Activated naive CD4-positive, alpha-beta T cell treated with anti-CD3 and anti-CD28 coated beads, Interleukin-2, amount 50 U/mL, for 72 hours (primary cell): ENCODE data around the gene CDKL1. TPM values are rescaled to one million over a fixed set of nuclear protein-coding genes. Genes with fewer than 3 reads are reported as not detected.

ENCODE experiments used
- ATAC-seq, 2 donors: fragments of 150-1000 bp; cut with Tn5 transposase; 2 replicates each; pipeline ENCODE4 v1.10.0; 2021; ENCODE audit warnings: mild to moderate bottlenecking in 2 of 2, moderate library complexity in 2 of 2
- DNase-seq, 2 donors: peaks; one replicate each; pipeline ENCODE4 v3.0.0; 2021 to 2022; ENCODE audit warnings: low spot score in 2 of 2
- H3K27ac Mint-ChIP-seq, 2 donors: one replicate each; pipeline ENCODE4 v1.8.0; 2022; ENCODE audit warnings: mild to moderate bottlenecking in 2 of 2, mixed read lengths in 2 of 2
- H3K36me3 Mint-ChIP-seq, 2 donors: one replicate each; pipeline ENCODE4 v1.8.0; 2022; ENCODE audit warnings: mixed read lengths in 2 of 2
- H3K9me3 Mint-ChIP-seq, 2 donors: one replicate each; pipeline ENCODE4 v1.8.0; 2022; ENCODE audit warnings: mixed read lengths in 2 of 2
- total RNA-seq, 2 donors: library from RNA; stranded (reverse); gene quantifications; one replicate each; pipeline ENCODE4 v1.2.3, GENCODE V29; 2022

Gene CDKL1
- total RNA-seq, 2 donors from 2014 or later = 4.3 to 6.1 TPM

- no peak for ATAC-seq
- Mint-ChIP-seq H3K27ac (no peak overlapping the region), H3K9me3 (no peaks in the 10 kb centered on the region), H3K36me3 (no peaks in the 10 kb centered on the region)
- DNase-seq = no peak
These were observed 45.7 kb downstream of the CDKL1 start for GRCh38 chr14:50350975-50351374.

DNA sequence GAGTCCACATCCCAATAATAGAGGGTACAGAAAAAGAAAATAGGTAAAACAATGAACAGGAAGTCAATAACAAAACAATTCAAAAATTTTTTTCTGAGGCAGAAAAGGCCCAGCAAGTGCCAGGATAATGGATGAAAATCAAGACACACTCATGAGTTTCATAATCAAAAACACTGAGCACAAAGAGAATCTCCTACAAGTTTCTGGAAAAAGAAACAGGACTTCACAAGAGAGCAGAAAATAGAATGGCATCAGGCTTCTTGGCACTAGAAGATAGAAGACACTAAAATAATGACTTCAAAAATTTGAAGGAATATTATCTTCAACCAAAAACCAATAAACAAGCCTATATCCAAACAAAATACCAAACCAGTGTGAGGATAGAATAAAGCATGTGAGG, 47.7 kb downstream of the CDKL1 start:
- no peaks in the 10 kb centered on the region for H3K9me3 Mint-ChIP-seq
- no peak for ATAC-seq
- no peaks in the 10 kb centered on the region for H3K36me3 Mint-ChIP-seq
- no peak for DNase-seq
- H3K27ac Mint-ChIP-seq = no peak overlapping the region

DNA sequence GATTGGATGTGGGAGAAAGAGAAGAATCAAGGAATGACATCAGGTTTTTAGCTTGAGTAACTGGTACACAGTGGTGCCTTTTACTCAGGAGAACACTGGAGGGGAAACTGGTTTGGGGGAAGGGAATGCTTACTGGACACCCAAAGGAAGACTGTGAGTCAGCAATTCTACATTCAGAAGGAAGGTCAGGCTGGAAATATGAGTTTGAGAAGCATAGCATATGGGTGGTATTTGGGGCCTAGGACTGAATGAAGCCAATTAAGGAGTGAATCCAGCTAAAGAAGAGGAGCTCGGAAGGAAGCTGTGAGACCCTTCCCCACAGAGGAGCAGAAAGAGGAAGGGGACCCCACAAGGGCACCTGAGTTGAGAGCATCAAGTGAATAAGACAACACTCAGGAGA, 49.2 kb downstream of the CDKL1 start:
- no peaks in the 10 kb centered on the region for H3K9me3 Mint-ChIP-seq
- H3K27ac Mint-ChIP-seq = peak overlapping the region in 1 of 2 donors; percentile 60
- DNase-seq (no peak), ATAC-seq (no peak)
- no peaks in the 10 kb centered on the region for H3K36me3 Mint-ChIP-seq

GRCh38 chr14:50345846-50346422, 50.7 kb downstream of the CDKL1 start:
- ATAC-seq (no peak), DNase-seq (no peak)
- H3K27ac Mint-ChIP-seq = no peak overlapping the region
- no peaks in the 10 kb centered on the region for H3K9me3 Mint-ChIP-seq
- H3K36me3 Mint-ChIP-seq = no peaks in the 10 kb centered on the region

DNA sequence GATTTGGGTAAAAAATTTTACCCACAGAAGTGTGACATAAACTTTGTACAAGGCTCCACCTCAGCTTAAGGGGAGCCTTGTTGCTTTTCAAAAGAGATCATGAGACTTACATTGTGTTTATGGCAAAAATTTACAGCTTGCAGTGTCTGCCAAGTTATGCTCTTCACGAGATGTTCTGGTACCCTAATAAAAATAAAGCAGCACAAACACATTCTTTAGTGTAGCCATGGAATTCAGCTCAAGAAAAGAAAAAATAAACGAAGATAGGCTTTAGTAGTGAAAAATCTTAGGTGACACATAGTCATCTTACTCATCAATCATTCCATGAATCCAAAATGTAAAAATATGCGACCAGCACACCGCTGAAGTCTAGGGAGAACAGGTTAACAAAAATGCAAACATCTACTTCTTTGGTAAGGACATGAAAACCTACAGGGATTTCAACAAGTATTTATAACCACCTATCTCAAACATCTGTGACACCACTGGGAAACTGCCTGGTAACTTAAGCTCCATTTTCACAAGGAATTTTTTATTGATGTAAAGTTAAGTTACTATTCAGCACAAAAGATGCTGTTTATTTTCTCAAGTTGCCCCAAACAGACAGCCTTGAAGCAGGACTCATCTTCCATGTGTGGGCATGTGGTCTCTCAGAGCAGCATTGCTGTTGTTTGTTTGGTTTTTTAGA, 51.7 kb downstream of the CDKL1 start:
- H3K27ac Mint-ChIP-seq = peak overlapping the region in 1 of 2 donors; percentile 36
- ATAC-seq (no peak), DNase-seq (no peak)
- H3K36me3 Mint-ChIP-seq = no peaks in the 10 kb centered on the region
- no peaks in the 10 kb centered on the region for H3K9me3 Mint-ChIP-seq

DNA sequence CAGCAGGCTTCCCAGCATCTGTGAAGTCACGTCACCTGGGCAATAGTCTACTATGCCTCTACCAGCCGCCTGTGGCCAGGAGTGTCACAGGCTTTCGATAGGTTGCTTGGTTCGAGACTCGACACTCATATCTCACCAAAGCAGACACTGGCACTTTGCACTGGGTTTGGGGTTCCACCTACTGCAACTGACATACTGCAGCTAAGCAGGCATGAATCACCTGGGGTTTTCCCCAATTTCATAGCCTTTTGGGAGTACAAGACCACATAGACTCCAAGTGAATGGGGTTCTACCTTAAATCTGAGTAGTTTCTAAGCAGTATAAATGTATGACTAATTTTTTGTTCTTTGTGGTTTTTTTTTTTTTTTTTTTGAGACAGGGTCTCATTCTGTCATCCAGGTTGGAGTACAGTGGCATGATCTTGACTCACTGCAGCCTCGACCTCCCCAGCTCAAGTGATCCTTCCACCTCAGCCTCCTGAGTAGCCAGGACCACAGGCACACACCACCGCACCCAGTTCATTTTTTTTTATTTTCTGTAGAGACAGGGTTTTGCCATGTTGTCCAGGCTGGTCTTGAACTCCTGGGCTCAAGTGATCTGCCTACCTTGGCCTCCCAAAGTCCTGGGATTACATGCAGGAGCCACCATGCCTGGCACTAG, 52.4 kb downstream of the CDKL1 start:
- peak overlapping the region; percentile 36 to 89 for H3K27ac Mint-ChIP-seq
- H3K36me3 Mint-ChIP-seq = no peaks in the 10 kb centered on the region
- H3K9me3 Mint-ChIP-seq = no peaks in the 10 kb centered on the region
- DNase-seq (peak; percentile 73 to 88), ATAC-seq (peak; percentile 96 to 99)

GRCh38 chr14:50343434-50343833, 53.2 kb downstream of the CDKL1 start:
- Mint-ChIP-seq H3K36me3 (peaks cover 0 to 6% of the 10 kb centered on the region in 2 donors), H3K27ac (peak overlapping the region; percentile 36 to 89), H3K9me3 (no peaks in the 10 kb centered on the region)
- DNase-seq (no peak), ATAC-seq (no peak)

GRCh38 chr14:50342221-50343078, 54.2 kb downstream of the CDKL1 start:
- DNase-seq (peak in 1 of 2 donors; percentile 23), ATAC-seq (no peak)
- no peak overlapping the region for H3K27ac Mint-ChIP-seq
- H3K9me3 Mint-ChIP-seq = no peaks in the 10 kb centered on the region
- peaks cover 0 to 7% of the 10 kb centered on the region in 2 donors for H3K36me3 Mint-ChIP-seq

DNA sequence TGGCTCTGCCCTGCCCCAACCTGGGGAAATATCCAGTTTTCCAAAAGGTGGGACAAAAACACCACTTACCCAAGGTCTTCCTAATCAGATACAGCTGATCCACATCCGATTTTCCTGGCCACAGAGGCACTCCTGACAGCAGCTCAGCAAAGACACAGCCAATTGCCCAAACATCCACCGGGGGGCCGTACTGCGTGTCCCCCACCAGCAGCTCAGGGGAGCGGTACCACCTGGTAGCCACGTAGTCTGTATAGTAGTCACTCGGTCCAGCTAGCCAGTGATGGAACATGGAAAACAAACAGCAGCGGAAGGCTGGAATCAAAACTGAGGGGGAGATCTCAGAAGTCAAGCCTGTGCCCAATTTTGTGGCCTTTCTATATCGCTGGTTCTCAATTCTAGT, 55.7 kb downstream of the CDKL1 start:
- Mint-ChIP-seq H3K27ac (no peak overlapping the region), H3K9me3 (no peaks in the 10 kb centered on the region), H3K36me3 (peaks cover 0 to 7% of the 10 kb centered on the region in 2 donors)
- ATAC-seq (no peak), DNase-seq (peak in 1 of 2 donors; percentile 7)

GRCh38 chr14:50340045-50340444, 56.6 kb downstream of the CDKL1 start:
- H3K9me3 Mint-ChIP-seq = no peaks in the 10 kb centered on the region
- H3K27ac Mint-ChIP-seq = no peak overlapping the region
- DNase-seq (no peak), ATAC-seq (no peak)
- peaks cover 0 to 7% of the 10 kb centered on the region in 2 donors for H3K36me3 Mint-ChIP-seq

DNA sequence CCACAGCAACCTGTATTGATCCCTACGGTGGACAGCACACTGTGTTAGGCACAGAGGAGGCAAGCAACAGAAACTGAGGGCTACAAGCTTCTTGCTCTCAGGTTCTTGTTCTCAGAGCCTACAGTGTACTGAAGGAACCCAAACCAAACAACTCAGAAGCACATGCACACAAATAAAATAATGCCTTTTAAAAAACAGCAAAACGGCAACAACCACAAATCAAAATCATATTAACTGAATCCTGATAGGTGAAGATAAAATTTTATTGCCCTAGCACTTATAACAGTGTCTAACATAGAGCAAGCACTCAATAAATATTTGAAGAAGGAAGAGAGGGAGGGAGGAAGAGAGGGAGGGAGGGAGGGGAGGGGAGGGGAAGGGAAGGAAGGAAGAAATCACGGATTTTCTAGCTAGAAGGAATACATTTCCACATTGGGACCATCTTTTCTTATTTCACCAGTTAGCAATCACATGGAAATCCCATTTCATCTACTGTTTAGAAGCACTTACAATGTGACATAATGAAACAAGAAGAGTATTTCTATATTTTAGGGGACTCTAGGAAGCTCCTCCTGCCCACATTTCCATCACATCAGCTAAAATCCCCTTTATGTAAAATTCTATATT, 57.4 kb downstream of the CDKL1 start:
- Mint-ChIP-seq H3K27ac (no peak overlapping the region), H3K9me3 (no peaks in the 10 kb centered on the region), H3K36me3 (peaks cover 0 to 7% of the 10 kb centered on the region in 2 donors)
- DNase-seq = no peak
- ATAC-seq = no peak

DNA sequence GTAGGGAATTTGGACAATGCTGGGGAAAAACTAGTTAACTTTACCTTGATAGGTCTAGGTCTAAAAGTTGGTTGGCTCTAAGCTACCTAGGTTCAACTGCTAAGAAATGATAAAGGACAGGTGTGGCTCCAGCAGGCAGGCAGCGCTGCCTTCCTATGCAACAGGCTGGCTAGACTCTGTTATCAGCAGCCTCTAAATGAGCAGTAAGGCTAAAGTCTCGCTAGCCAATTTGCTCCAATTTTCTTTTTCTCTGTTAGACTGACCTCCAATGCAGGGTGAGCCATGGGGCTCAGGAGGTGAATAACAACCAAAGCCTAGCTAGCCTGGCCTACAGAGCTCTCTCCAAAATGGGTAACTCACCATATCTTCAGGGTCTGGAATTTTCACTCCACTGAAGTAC, 58.1 kb downstream of the CDKL1 start:
- ATAC-seq = no peak
- Mint-ChIP-seq H3K36me3 (peaks cover 0 to 7% of the 10 kb centered on the region in 2 donors), H3K9me3 (no peaks in the 10 kb centered on the region), H3K27ac (no peak overlapping the region)
- no peak for DNase-seq

GRCh38 chr14:50335989-50336824, 60.5 kb downstream of the CDKL1 start:
- H3K27ac Mint-ChIP-seq = peak overlapping the region in 1 of 2 donors; percentile 62
- H3K9me3 Mint-ChIP-seq = no peaks in the 10 kb centered on the region
- H3K36me3 Mint-ChIP-seq = peaks cover 0 to 7% of the 10 kb centered on the region in 2 donors
- DNase-seq = no peak
- ATAC-seq = peak in 1 of 2 donors; percentile 43

- Mint-ChIP-seq H3K9me3 (no peaks in the 10 kb centered on the region), H3K36me3 (peaks cover 0 to 7% of the 10 kb centered on the region in 2 donors), H3K27ac (peak overlapping the region; percentile 62 to 83)
- ATAC-seq (no peak), DNase-seq (no peak)
These were observed 61.3 kb downstream of the CDKL1 start for GRCh38 chr14:50335389-50335788.

DNA sequence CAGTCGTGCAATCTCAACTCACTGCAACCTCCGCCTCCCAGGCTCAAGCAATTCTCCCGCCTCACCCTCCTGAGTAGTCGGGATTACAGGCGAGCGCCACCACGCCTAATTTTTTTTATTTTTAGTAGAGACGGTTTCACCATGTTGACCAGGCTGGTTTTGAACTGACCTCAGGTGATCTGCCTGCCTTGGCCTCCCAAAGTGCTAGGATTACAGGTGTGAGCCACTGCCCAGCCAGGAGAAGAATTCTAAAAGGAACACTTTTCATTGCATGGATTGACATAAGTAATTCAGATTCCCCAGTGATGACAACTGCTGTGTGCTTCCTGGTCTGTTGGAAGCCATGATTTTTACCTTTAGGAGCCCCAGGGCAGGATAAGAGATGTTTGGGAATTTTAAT, 62.5 kb downstream of the CDKL1 start:
- no peak overlapping the region for H3K27ac Mint-ChIP-seq
- ATAC-seq (no peak), DNase-seq (no peak)
- H3K36me3 Mint-ChIP-seq = peaks cover 0 to 7% of the 10 kb centered on the region in 2 donors
- H3K9me3 Mint-ChIP-seq = no peaks in the 10 kb centered on the region
